Adipose tissue (tissue), 3 donors: ENCODE results near the gene EZR. TPM values are rescaled to one million over a fixed set of nuclear protein-coding genes. Genes with fewer than 3 reads are reported as not detected.

Source experiments
- H3K27ac ChIP-seq: one replicate; pipeline ENCODE4 v1.5.1; 2013; ENCODE audit warnings: low read depth, low read length
- WGBS, 3 donors: extraction: QIAGEN DNeasy Blood & Tissue Kit; methylation state at CpG; one replicate each; pipeline ENCODE4 v1.1.7; 2013; 5-methylcytosine and 5-hydroxymethylcytosine counted together
- polyA plus RNA-seq, 3 donors: library from polyadenylated mRNA; stranded (reverse); fragments of 200-250 nt; gene quantifications; one replicate each; pipeline ENCODE4 v1.2.3, GENCODE V29; 2013
- donor health status: healthy with polysubstance abuse.
- donor health status: Bipolar disorder and iron deficiency.
- donor health status: healthy.

The EZR gene
- polyA plus RNA-seq, 3 donors: 37.6 to 63.1 (median 54.9) TPM

GRCh38 chr6:158769771-158770432 lies 49.3 kb downstream of the EZR start:
- H3K27ac ChIP-seq: no peak overlapping the region
- 90 to 93% (median 93%) methylated on average over 18 of the region's 18 CpGs for WGBS, 3 donors

GRCh38 chr6:158769234-158769770 lies 49.9 kb downstream of the EZR start:
- H3K27ac ChIP-seq: no peak overlapping the region
- WGBS, 3 donors: 86 to 94% (median 91%) methylated on average over 13 of the region's 13 CpGs

GRCh38 chr6:158768436-158768835 lies 50.7 kb downstream of the EZR start:
- 85 to 93% (median 88%) methylated on average over 8 of the region's 8 CpGs for WGBS, 3 donors
- no peak overlapping the region for H3K27ac ChIP-seq

- 93 to 96% (median 95%) methylated on average over 6 of the region's 6 CpGs for WGBS, 3 donors
- no peak overlapping the region for H3K27ac ChIP-seq
Measured at GRCh38 chr6:158767709-158768108, 51.5 kb downstream of the EZR start.

GRCh38 chr6:158766621-158767455 lies 52.3 kb downstream of the EZR start:
- WGBS, 3 donors: 87 to 91% (median 90%) methylated on average over 37 to 38 of the region's 38 CpGs

GRCh38 chr6:158765499-158766068 lies 53.6 kb downstream of the EZR start:
- WGBS, 3 donors: 71 to 93% (median 90%) methylated on average over 13 of the region's 13 CpGs
- H3K27ac ChIP-seq: no peak overlapping the region

More at GRCh38 chr6:158766621-158767455, 52.3 kb downstream of the EZR start:
- H3K27ac ChIP-seq: no peak overlapping the region

GRCh38 chr6:158764926-158765325 lies 54.2 kb downstream of the EZR start:
- WGBS, 3 donors: 94 to 99% (median 96%) methylated on average over 9 of the region's 9 CpGs
- H3K27ac ChIP-seq: no peak overlapping the region

GRCh38 chr6:158764183-158764849 lies 54.9 kb downstream of the EZR start:
- no peak overlapping the region for H3K27ac ChIP-seq
- WGBS, 3 donors: 91 to 95% (median 93%) methylated on average over 14 of the region's 14 CpGs

- no peak overlapping the region for H3K27ac ChIP-seq
- WGBS, 3 donors: 60 to 81% (median 74%) methylated on average over 11 of the region's 11 CpGs
Measured at GRCh38 chr6:158763434-158764182, 55.6 kb downstream of the EZR start.

- WGBS, 3 donors: 60 to 75% (median 72%) methylated on average over 12 of the region's 12 CpGs
- no peak overlapping the region for H3K27ac ChIP-seq
Measured at GRCh38 chr6:158762787-158763433, 56.3 kb downstream of the EZR start.

- no peak overlapping the region for H3K27ac ChIP-seq
- WGBS, 3 donors: 93 to 95% (median 93%) methylated on average over 10 of the region's 10 CpGs
Measured at GRCh38 chr6:158761746-158762145, 57.4 kb downstream of the EZR start.

GRCh38 chr6:158760618-158761250 lies 58.4 kb downstream of the EZR start:
- WGBS, 3 donors: 77 to 80% (median 77%) methylated on average over 17 of the region's 17 CpGs
- H3K27ac ChIP-seq: no peak overlapping the region

GRCh38 chr6:158759966-158760617 lies 59.1 kb downstream of the EZR start:
- WGBS, 3 donors: 69 to 90% (median 74%) methylated on average over 7 of the region's 7 CpGs
- no peak overlapping the region for H3K27ac ChIP-seq

- WGBS, 3 donors: 87 to 94% (median 93%) methylated on average over 18 of the region's 18 CpGs
- no peak overlapping the region for H3K27ac ChIP-seq
Measured at GRCh38 chr6:158758941-158759479, 60.2 kb downstream of the EZR start.

GRCh38 chr6:158758451-158758860 lies 60.7 kb downstream of the EZR start:
- 48 to 66% (median 64%) methylated on average over 9 of the region's 9 CpGs for WGBS, 3 donors
- no peak overlapping the region for H3K27ac ChIP-seq

- 85 to 89% (median 88%) methylated on average over 9 of the region's 9 CpGs for WGBS, 3 donors
Measured at GRCh38 chr6:158757753-158758090, 61.4 kb downstream of the EZR start.

More at GRCh38 chr6:158757753-158758090, 61.4 kb downstream of the EZR start:
- no peak overlapping the region for H3K27ac ChIP-seq
